ENCODE data around the gene NPPB. TPM values are rescaled to one million over a fixed set of nuclear protein-coding genes. Genes with fewer than 3 reads are reported as not detected.

Gene NPPB
- total and polyA plus RNA-seq, 9 of the 15 experiments (the other 6 are each of a cell fraction or from before 2014, with no cell fraction given), result not detected

DNA sequence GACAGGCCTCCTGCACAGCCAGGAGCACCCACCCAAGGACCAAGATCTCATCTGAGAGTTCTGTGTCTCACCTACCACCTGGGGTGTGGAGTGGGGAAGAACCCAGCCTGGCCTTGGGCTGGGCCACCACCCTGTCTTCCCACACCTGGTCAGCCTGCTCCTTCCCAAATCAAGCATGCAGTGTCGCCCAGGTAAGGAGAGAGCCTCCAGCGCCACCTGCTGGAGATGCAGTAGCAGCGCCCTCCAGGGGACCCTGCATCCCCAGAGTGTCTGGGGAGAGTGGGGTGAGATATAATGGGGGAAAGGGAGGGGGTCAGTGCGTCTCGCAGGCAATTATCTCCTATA, 35.1 kb upstream of the NPPB start (continued):
- TF ChIP-seq, protein P1, sequence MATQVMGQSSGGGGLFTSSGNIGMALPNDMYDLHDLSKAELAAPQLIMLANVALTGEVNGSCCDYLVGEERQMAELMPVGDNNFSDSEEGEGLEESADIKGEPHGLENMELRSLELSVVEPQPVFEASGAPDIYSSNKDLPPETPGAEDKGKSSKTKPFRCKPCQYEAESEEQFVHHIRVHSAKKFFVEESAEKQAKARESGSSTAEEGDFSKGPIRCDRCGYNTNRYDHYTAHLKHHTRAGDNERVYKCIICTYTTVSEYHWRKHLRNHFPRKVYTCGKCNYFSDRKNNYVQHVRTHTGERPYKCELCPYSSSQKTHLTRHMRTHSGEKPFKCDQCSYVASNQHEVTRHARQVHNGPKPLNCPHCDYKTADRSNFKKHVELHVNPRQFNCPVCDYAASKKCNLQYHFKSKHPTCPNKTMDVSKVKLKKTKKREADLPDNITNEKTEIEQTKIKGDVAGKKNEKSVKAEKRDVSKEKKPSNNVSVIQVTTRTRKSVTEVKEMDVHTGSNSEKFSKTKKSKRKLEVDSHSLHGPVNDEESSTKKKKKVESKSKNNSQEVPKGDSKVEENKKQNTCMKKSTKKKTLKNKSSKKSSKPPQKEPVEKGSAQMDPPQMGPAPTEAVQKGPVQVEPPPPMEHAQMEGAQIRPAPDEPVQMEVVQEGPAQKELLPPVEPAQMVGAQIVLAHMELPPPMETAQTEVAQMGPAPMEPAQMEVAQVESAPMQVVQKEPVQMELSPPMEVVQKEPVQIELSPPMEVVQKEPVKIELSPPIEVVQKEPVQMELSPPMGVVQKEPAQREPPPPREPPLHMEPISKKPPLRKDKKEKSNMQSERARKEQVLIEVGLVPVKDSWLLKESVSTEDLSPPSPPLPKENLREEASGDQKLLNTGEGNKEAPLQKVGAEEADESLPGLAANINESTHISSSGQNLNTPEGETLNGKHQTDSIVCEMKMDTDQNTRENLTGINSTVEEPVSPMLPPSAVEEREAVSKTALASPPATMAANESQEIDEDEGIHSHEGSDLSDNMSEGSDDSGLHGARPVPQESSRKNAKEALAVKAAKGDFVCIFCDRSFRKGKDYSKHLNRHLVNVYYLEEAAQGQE (IDR thresholded peaks at IDR 0.05; ENCODE audit: borderline replicate concordance), result peak; percentile 95
- TF ChIP-seq, protein P1 (CRISPR knock-in tag; IDR thresholded peaks at IDR 0.05; ENCODE audit: low read depth), result peak; percentile 81
- TF ChIP-seq NEUROD1 (IDR thresholded peaks at IDR 0.05; ENCODE audit: borderline replicate concordance, low read depth, low read length, partially characterized antibody) (peak; percentile 25), BHLHE40 (IDR thresholded peaks at IDR 0.05; ENCODE audit: low read length) (peak; percentile 28; the same call in 1 of the 2 replicates), CC2D1A (IDR thresholded peaks at IDR 0.05) (peak; percentile 82), E2F6 (IDR thresholded peaks at IDR 0.05; ENCODE audit: borderline replicate concordance in 1 of 2, extremely low read depth in 1 of 2, insufficient read depth in 1 of 2, insufficient read length in 1 of 2, low read depth in 1 of 2, low read length in 1 of 2, poor library complexity in 1 of 2, severe bottlenecking in 1 of 2) (no peak), CSDE1 (IDR thresholded peaks at IDR 0.05) (no peak), CTCF (IDR thresholded peaks at IDR 0.05 in 2 of 3, conservative IDR thresholded peaks at IDR 0.05 in 1 of 3; ENCODE audit: insufficient read depth in 2 of 3, low read depth in 1 of 3, low read length in 3 of 3) (peak; percentile 97 to 99 (median 98)), SMARCC2 (IDR thresholded peaks at IDR 0.05; ENCODE audit: low read depth) (no peak), RB1 (IDR thresholded peaks at IDR 0.05; ENCODE audit: low read depth) (peak; percentile 92), ZBTB17 (CRISPR knock-in tag; IDR thresholded peaks at IDR 0.05) (no peak), LCOR (CRISPR knock-in tag; IDR thresholded peaks at IDR 0.05) (peak; percentile 35; the same call in 1 of the 2 replicates), MECOM (CRISPR knock-in tag; IDR thresholded peaks at IDR 0.05) (0 out of 2 replicates have a peak, but pooled peaks have one; percentile 2)
- TF ChIP-seq, protein P2, sequence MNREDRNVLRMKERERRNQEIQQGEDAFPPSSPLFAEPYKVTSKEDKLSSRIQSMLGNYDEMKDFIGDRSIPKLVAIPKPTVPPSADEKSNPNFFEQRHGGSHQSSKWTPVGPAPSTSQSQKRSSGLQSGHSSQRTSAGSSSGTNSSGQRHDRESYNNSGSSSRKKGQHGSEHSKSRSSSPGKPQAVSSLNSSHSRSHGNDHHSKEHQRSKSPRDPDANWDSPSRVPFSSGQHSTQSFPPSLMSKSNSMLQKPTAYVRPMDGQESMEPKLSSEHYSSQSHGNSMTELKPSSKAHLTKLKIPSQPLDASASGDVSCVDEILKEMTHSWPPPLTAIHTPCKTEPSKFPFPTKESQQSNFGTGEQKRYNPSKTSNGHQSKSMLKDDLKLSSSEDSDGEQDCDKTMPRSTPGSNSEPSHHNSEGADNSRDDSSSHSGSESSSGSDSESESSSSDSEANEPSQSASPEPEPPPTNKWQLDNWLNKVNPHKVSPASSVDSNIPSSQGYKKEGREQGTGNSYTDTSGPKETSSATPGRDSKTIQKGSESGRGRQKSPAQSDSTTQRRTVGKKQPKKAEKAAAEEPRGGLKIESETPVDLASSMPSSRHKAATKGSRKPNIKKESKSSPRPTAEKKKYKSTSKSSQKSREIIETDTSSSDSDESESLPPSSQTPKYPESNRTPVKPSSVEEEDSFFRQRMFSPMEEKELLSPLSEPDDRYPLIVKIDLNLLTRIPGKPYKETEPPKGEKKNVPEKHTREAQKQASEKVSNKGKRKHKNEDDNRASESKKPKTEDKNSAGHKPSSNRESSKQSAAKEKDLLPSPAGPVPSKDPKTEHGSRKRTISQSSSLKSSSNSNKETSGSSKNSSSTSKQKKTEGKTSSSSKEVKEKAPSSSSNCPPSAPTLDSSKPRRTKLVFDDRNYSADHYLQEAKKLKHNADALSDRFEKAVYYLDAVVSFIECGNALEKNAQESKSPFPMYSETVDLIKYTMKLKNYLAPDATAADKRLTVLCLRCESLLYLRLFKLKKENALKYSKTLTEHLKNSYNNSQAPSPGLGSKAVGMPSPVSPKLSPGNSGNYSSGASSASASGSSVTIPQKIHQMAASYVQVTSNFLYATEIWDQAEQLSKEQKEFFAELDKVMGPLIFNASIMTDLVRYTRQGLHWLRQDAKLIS (CRISPR knock-in tag; IDR thresholded peaks at IDR 0.05), result 0 out of 2 replicates have a peak, but pooled peaks have one; percentile 1

Measured in K562 (cell line).